Fibroblast of the aortic adventitia (primary cell): ENCODE data around the gene MAGI2. TPM values are rescaled to one million over a fixed set of nuclear protein-coding genes. Genes with fewer than 3 reads are reported as not detected.

Source experiments
- DNase-seq: peaks from one replicate; pipeline ENCODE4 v3.0.0-alpha.2; 2010; ENCODE audit warnings: low read depth
- H3K4me3 ChIP-seq: 2 replicates; pipeline ENCODE4 v1.5.1; 2011; ENCODE audit warnings: low read depth, mild to moderate bottlenecking, control low read depth, low read length, moderate library complexity
- total RNA-seq: library from RNA; depleted of rRNA; stranded (reverse); fragments of >200 nt; gene quantifications from 2 replicates; pipeline ENCODE4 v1.2.3, GENCODE V29; 2012; ENCODE audit warnings: low replicate concordance
- TF ChIP-seq, protein P1 (sequence below): IDR thresholded peaks from 2 replicates; pipeline ENCODE4 v1.5.1; 2011; ENCODE audit warnings: mild to moderate bottlenecking, low read length, control low read depth, inconsistent platforms; ENCODE audit not compliant: insufficient read depth

MAGI2 gene
- total RNA-seq, 1 donor: 25.5 TPM

DNA sequence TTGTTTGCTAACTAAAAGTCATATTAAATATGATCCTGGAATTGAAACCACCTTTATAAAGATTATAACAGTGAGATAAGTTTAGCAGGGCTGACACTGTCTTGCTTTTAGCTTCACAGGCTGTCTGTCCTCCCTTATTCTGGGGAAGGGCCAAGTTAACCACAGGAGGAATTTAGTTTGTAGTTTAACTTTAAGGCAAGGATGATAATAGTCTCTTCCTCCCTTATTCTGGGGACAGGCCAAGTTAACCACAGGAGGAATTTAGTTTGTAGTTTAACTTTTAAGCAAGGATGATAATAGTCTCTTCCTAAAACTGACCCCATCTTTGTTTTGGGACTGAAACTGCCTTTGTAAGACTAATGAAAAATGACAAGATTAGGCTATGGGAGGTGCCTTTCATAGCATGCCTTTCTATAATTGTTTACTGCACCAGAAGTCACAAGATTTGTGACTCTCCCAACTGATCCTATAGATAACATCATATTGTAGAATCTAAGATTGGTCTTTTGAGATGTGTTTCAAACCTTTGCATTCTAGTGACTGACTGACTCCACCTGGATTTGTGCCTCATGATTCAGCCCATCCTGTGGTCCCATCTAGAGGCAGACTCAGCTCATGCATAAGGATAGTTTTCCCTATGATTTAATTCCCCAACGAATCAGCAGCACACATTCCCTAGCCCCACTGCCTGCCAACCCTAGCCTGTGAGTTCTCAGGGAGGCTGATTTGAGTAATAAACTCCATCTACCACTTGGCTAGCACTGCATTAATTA, 212.0 kb downstream of the MAGI2 start:
- TF ChIP-seq, protein P1, sequence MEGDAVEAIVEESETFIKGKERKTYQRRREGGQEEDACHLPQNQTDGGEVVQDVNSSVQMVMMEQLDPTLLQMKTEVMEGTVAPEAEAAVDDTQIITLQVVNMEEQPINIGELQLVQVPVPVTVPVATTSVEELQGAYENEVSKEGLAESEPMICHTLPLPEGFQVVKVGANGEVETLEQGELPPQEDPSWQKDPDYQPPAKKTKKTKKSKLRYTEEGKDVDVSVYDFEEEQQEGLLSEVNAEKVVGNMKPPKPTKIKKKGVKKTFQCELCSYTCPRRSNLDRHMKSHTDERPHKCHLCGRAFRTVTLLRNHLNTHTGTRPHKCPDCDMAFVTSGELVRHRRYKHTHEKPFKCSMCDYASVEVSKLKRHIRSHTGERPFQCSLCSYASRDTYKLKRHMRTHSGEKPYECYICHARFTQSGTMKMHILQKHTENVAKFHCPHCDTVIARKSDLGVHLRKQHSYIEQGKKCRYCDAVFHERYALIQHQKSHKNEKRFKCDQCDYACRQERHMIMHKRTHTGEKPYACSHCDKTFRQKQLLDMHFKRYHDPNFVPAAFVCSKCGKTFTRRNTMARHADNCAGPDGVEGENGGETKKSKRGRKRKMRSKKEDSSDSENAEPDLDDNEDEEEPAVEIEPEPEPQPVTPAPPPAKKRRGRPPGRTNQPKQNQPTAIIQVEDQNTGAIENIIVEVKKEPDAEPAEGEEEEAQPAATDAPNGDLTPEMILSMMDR: no peak
- H3K4me3 ChIP-seq: no peak overlapping the region
- DNase-seq: peak; percentile 79

DNA sequence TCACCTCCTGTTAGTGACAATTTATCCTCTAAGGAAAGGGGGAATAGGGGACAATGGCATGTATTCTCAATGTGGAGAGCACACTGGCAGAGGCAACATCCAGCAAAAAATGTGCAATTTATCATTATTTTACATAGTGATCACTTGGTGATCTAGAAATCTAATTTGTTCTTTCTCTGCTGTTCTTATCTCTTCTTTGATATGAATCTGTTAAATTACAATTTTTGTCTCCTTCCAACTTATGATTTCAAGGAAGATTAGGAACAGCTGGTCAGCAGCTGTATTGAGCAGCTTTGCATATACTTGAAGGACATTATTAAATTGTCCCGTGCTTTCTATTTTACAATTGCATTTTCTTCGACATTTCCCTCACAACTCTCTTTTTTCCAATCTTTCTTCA, 213.1 kb downstream of the MAGI2 start:
- TF ChIP-seq, protein P1: no peak
- DNase-seq: no peak
- no peak overlapping the region for H3K4me3 ChIP-seq

DNA sequence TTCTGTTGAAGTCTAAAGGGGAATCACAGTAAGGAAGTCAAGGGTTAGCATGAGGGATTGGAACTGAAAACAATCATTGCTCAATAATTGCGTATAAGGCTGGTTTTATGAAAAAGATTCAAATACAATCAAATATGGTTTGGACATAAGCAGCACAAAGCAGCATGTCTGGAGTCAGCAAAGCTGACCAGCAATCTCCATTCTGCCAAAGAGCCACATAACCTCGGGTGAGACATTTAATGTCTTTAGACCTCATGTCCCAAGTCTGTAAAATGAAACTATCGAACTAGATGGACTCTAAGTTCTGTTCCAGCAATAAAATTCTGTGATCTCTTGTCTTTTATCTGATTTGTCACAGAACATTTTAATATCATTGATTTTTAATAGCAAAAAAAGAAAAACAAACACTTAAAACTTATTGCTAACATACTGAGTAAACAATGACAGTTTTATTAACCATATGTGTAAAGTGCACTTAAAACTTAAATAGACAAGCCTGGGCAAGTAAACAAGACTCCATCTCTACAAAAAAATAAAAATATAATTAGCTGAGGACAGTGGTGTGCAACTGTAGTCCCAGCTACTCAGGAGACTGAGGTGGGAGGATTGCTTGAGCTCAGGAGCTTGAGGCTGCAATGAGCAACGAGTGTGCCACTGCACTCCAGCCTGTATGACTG, 217.0 kb downstream of the MAGI2 start:
- no peak overlapping the region for H3K4me3 ChIP-seq
- DNase-seq: no peak
- TF ChIP-seq, protein P1: no peak

DNA sequence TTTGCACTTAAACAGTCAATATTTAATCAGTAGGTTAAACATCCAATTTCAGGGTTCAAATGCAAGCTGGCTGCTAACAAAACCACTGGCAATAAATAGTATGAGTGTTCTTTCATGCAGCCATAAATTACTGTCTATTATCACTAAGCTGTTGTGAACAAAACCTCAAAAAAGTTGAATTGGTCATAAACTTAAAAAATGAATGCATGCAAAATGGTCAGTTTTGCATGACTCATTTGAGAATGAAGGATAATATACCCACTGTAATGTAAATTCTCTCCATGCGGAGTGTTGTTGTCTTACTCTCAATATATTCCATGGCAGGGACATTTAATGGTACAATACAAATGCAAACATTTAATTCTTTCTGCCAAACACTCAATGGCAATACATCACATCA, 226.4 kb downstream of the MAGI2 start:
- TF ChIP-seq, protein P1: no peak
- no peak for DNase-seq
- no peak overlapping the region for H3K4me3 ChIP-seq

DNA sequence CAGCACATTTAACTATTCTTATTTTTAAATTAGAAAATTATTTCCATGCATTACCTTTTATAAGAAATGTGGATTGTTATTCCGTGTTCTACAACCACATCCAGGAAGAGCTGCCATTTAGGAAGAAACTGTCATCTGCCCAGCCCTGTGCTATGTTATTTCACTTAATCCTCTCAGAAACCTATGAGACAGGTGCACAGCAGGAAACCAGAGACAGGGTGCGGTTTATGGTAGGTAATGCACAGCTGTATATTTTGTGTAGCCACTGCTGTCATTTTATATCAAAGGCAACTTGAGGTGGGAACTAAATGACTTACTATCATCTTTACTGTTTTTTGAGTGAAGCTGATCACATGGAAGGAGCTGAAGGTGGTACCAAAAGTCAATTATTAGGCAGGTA, 232.3 kb downstream of the MAGI2 start:
- no peak for DNase-seq
- no peak overlapping the region for H3K4me3 ChIP-seq
- TF ChIP-seq, protein P1: no peak

DNA sequence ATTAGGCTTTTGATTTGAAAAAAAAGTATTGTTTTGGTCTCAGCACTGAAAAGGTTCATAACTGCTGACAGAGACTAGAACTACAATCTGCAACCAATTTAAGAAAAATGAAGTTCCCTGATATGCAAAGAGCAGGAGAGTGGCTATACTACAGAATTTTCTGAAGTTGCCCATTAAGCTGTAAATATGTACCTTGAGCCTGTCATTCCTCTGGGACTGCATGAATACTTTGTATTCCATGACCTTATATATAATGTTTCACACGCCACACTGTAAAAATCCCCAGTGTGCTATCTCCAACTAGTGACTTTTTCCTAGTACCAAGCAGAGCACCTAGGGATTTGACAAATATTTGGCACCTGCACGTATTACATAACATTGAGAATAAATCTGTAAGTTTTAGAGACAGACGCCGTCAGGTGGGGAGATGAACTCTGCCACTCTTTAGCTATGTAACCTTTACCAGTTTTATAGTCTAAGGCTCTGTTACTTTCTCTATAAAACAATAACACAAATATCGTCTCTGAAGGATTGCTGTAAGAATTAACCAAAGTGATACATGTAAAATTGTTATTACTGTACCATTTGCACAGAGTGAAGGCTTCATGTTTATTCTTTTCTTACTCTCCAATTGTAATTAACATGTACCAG, 235.4 kb downstream of the MAGI2 start:
- no peak overlapping the region for H3K4me3 ChIP-seq
- DNase-seq: no peak

More for the DNA sequence above, 235.4 kb downstream of the MAGI2 start:
- TF ChIP-seq, protein P1: no peak
